Fibroblast of skin of right quadriceps (primary cell): ENCODE data around the gene NEK6.
A peak's percentile ranks its signal among the peaks of the same experiment; 100 is the strongest.

Experiments
- DNase-seq: peaks from one replicate; pipeline ENCODE4 v3.0.0-alpha.2; 2013

NEK6 gene

DNA sequence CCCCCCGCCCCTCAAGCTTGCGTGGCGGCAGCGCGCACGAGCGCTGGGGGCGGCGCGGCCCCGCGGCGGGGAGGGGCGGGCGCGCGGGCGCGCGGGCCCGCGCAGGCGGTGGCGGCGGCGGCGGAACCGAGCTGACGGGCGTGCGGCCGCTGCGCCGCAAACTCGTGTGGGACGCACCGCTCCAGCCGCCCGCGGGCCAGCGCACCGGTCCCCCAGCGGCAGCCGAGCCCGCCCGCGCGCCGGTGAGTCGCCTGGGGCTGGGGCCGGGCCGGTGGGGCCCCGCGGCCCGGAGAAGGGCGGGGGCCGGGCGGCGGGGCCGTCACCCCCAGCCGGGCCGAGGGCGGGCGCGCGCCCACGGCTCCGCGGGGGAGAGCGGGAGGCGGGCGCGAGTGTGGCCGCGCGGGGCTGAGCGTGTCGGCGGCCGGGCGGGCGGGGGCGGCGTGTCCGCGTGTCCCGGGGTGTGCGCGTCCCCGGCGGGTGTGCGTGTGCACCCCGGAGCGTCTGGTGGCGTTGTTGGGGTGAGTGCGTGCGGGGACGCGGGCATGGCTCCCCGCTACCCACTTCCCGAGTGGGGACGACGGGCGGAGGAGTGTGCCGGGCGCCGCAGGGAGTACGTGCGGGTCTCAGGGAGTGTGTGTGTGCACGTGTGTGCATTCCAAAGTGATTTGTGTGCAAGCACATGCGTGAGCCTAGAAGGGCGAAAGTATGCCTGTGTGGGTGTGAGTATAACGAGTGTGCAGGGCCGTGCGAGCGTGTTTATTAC is at the start of gene NEK6:
NEK6 (plus strand) TSS at position 106 of the 763 bp plus-strand sequence. CDS start 44,016 bp downstream, outside the sequence.
- DNase-seq = peak; percentile 67

- DNase-seq = no peak
These were observed 49.2 kb upstream of the NEK6 start for GRCh38 chr9:124208571-124208970.

DNA sequence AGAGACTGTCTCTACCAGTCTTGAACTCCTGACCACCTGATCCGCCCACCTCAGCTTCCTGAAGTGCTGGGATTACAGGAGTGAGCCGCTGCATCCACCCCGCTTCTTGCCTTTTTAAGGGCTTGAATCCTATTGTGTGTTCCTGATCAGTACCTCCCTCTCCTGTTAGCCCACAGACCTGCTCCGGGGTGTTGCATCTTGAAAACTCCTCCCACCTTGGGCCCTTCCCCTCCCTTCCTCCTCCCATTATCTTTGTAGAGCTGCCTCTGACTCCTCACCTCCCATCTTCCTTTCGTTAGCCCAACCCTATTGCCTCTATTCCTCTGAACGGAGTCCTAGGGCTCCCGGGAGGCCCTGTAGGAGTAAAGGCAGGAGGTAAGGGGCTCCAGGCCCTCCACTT is 48.5 kb upstream of the NEK6 start:
- no peak for DNase-seq

- no peak for DNase-seq
These were observed 48.0 kb upstream of the NEK6 start for GRCh38 chr9:124209774-124210173.

- DNase-seq = peak; percentile 70
These were observed 47.1 kb upstream of the NEK6 start for GRCh38 chr9:124210697-124211096.

GRCh38 chr9:124212381-124213050 is 45.2 kb upstream of the NEK6 start:
- DNase-seq = peak; percentile 79

DNA sequence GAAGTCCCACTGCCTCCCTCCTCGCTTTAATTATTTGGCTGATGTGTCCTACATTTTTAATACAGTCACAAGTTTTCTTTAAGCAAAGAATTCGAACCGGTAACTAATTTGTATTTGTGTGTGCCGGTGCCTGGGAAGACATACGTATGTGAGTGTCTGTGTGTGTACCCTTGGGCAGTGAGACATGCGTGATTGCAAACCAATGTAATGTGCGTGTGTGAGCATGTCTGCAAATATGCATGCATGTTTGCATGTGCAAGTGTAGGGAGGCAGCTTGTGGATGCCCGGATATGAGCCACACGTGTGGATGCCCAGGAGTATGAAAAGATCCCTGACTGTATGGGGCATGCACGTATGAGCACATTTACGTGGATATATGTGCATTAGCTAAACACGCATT is 44.4 kb upstream of the NEK6 start:
- no peak for DNase-seq

DNA sequence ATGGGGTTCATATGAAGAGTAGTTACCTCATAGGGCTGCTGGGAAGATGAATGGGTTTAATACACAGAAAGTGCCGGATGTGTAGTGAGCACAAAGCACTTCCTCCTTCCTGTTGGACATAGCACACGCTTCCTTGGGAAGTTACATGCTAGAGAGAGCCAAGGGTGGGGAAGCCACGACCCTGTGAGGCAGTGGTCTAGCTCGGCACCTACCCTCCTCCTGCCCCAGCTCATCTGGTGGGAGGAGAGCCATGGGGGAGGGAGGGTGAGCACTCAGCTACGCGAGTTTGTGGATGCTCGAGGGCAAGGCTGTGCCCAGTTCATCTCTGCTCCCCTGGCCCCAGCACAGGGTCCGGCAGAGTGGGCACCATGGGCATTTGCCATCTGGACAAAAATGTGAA is 43.6 kb upstream of the NEK6 start:
- DNase-seq = no peak

GRCh38 chr9:124214596-124215367 is 43.0 kb upstream of the NEK6 start:
- no peak for DNase-seq

DNA sequence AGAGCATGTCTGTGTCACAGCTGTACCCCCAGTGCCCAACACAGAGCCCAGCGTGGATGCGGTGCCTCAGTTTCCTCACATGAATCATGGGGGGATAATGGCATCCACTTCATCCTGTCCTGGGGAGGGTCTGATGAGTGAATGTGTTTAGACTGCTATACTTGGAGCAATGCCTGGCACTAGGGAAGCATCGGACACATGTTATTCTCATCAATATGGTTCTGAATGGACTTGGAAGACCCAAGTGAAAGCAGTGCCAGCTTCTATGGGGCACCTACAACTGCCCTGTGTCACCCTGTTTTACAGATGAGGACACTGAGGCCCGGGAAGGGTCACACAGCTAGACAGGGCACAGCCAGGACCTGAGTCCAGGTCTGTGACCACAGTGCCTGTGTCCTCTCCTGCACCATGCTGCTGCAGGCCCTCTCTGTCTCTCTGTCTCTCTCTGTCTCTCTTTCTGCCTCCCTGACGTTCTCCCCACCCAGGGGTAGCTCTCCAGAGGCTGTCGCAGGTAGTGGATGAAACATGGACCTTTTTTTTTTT is 42.3 kb upstream of the NEK6 start:
- no peak for DNase-seq

GRCh38 chr9:124215956-124216355 is 41.8 kb upstream of the NEK6 start:
- no peak for DNase-seq

DNA sequence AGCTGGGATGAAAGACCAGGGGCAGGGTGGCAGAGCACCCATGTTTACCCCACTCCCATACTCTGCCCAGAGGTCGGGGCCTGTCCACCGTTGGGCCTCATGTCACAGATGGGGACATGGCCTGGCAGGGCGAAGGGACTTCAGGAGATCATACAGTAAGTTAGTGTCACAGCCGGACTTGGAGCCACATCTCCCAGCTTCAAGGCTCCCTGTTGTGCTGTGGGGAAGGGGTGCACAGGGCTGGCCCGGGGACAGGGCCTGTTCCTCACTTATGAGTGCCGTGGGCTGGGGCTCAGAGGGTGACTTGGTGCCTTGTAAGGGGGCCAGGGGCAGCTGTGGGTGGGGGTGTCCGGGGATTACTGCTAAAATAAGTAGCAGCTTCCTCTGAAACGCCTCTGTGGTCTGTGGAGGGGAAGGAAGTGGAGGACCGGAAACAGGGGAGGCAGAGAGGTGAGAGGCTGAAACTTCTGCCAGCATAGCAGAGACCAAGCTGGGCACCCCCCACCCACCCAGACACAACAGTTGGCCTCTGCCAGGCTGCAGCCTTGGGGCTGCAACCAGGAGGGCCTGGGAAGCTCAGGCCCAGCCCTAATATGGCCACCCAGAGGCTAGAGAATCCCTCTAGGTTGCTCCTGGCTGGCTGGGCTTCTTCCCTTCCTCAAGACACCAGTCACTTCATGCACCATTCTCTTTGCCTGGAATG is 41.1 kb upstream of the NEK6 start:
- DNase-seq = no peak

DNA sequence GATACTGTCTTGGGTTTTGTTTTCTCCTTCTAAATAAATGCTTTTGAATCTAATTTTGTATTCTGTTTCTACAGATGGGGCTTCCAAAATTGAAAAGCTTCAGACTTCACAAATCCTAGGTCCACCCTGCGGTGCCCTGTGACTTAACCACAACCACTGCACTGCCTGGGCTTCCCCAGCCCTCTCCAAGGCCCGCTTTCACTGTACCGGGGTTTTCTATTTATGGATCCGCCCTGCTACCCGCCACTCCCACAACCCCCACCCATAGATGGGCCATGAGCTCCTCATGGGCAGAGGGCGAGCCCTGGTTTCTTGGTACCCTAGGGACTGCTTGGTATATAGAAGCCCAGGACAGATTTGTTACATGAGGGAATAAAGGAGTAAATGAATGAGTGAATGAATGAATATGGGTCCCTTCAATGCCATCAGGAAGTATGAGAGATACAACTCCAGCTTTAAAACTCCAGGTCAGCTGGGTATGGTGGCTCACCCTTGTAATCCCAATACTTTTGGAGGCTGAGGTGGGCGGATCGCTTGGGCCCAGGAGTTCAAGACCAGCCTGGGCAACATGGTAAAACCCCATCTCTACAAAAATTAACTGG is 39.8 kb upstream of the NEK6 start:
- no peak for DNase-seq

GRCh38 chr9:124218438-124218982 is 39.2 kb upstream of the NEK6 start:
- peak; percentile 35 for DNase-seq

- DNase-seq = no peak
These were observed 38.7 kb upstream of the NEK6 start for GRCh38 chr9:124218987-124219461.

GRCh38 chr9:124220946-124221451 is 36.8 kb upstream of the NEK6 start:
- peak; percentile 43 for DNase-seq

DNA sequence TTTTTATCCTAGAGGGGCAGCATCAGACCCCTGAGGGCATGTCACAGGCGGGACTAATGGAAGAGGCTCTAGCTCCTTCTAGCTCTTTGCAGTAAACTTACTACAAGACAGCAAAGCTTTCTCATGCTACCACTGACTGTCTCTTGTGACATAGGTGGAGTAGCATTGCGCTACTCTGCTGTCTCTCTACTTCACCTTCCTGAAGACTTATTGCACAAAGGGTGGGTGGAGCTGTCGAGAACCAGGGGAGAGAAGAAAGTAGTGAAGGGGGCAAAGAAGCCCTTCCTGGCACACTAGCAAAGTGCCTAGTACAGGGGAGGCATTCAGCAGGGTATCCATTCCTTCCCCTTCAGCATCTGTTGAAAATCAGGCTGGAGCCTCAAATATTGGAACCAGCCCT is 36.1 kb upstream of the NEK6 start:
- DNase-seq = no peak

GRCh38 chr9:124222109-124222508 is 35.6 kb upstream of the NEK6 start:
- no peak for DNase-seq

DNA sequence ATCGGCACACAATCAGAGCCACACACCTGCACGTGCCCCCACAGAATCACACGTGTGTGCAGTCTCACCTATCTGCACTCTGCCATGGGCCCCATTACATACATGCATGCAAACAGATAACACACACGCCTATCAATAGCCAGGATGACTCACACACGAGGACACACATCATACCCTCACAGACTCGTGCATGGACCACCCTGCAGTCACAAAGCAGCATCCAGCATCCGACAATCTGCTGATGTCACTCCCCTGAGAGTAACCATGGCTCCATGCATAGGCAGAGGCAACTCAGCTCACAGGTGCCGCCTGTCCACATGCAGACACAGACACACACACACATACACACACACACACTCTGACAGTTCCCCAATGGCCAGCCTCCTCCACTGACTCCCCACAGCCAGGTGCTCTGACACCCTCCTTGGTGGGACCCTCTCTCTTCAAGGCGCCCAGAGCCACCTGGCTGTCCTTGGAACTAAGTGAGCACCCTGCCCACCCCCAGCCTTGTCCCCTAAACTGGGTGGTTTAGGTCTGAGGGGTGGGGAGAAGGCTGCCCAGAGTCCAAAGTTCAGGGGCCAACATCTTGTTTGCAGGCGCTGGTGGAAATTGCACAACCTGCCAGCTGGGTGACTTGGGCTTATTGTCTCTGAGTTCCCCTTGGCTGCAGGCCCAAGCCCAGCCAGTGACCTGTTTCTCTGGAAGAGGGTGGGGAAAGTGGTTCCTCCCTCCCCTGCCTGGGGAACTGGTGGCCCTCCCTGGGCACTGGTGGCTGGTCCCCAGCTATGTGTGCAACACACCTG is 34.6 kb upstream of the NEK6 start:
- DNase-seq = no peak

- DNase-seq = no peak
These were observed 31.8 kb upstream of the NEK6 start for GRCh38 chr9:124225945-124226344.

DNA sequence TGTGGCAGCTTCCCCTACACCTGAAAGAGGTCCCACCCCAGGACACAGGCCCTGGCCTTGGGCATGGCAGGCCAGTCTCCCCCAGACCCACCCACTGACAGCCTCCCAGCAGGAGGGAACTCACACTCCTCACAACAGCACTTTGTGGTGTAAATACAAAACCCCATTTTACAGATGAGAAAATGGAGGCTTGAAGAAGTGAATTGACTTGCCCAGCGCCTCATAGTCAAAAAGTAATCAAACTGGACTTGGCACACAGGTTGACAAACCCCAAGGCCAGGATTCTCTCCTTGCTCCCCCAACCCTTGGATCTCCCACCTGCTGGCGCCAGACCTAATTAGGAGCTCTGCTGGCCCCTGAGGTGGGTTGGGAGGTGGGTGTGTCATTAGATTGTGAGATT is 29.2 kb upstream of the NEK6 start:
- no peak for DNase-seq
